Measurements from ENCODE around the gene GPR153. TPM values are rescaled to one million over a fixed set of nuclear protein-coding genes. Genes with fewer than 3 reads are reported as not detected.

Gene GPR153
- polyA plus RNA-seq, 1 experiment: 4.7 TPM

DNA sequence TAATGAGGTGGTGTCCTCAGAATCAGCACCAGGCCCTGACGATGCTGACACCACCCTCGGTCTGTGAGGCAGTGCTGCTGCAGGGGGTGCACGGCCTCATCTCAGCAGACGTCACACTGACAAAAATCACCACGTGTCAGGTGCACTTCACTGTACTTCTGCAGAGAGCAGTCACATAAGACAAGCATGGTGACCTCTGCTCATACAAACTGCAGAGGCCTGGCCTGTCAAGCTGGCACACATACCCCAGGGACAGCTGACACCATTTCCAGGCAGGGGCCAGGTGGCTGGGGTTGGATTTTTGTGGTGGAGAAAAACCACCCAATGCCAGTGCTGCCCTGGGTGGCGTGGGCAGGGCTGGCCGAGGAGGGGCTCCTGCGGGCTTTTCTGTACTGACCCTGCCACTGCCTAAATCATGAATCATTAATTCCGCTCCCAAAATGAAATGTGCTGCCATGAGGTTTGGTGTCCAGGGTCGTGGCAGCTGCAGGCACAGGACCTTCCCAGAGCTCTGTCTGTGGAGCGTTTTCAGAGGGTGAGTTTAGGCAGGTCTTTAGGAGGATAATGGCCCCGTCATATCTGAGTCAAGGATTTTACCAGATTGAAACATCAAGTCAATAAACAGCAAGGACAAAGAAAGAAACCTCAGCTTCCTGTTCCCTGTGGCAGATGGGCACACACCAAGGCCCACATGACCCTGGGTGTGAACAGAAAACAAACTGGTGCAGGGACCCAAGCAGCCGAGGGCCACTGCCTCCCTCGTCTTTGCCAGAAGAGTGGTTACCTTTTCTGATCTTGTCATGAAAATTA lies 33.4 kb upstream of the GPR153 start:
- CTCF ChIA-PET: interaction anchor here (0.6 kb wide), 1 partner anchor 10 kb away, joined by 4 read pairs; no protein-coding TSS in a partner anchor
- TF ChIP-seq CTCF (IDR thresholded peaks at IDR 0.05; ENCODE audit: low read depth, low read length): no peak
- Histone ChIP-seq H3K9me3 (ENCODE audit: control insufficient read depth, insufficient read depth, low read length) (no peaks in the 10 kb centered on the region), H3K27ac (ENCODE audit: low read depth, low read length) (no peak overlapping the region), H3K4me3 (ENCODE audit: low read depth, low read length) (no peak overlapping the region), H3K27me3 (ENCODE audit: control insufficient read depth, insufficient read depth, low read length) (no peaks in the 10 kb centered on the region)
- POLR2A ChIA-PET: no interaction called here
- no peak for DNase-seq (ENCODE audit: low read depth, low spot score)

DNA sequence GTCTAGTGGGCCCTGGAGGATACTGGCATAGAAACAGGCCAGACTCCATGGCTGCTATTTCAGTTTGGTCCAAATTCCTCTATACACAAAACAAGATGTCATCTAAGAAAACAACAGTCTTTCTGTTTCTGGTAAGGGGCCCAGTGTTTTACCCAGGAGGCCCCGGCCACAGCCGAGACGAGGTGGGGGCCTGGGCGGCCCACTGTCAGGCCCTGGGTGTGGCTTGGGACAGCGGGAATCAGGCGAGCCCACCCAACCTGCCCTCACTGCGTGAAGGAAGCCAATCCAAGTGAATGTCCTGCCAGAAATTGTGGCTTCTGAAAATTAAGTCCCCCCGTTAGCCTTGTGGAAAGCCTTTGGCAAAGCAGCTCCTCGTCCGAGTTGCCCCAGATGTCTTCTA lies 31.2 kb upstream of the GPR153 start:
- DNase-seq (ENCODE audit: low read depth, low spot score): no peak
- Histone ChIP-seq H3K27me3 (ENCODE audit: control insufficient read depth, insufficient read depth, low read length) (no peaks in the 10 kb centered on the region), H3K27ac (ENCODE audit: low read depth, low read length) (no peak overlapping the region), H3K9me3 (ENCODE audit: control insufficient read depth, insufficient read depth, low read length) (no peaks in the 10 kb centered on the region; the same call in 1 of the 2 replicates), H3K4me3 (ENCODE audit: low read depth, low read length) (no peak overlapping the region)
- ChIA-PET CTCF (no interaction called here), POLR2A (no interaction called here)
- TF ChIP-seq CTCF (IDR thresholded peaks at IDR 0.05; ENCODE audit: low read depth, low read length): no peak

GRCh38 chr1:6288665-6289064 lies 27.8 kb upstream of the GPR153 start:
- ChIA-PET POLR2A (no interaction called here), CTCF (no interaction called here)
- DNase-seq (ENCODE audit: low read depth, low spot score): no peak
- Histone ChIP-seq H3K9me3 (ENCODE audit: control insufficient read depth, insufficient read depth, low read length) (no peaks in the 10 kb centered on the region; the same call in 1 of the 2 replicates), H3K4me3 (ENCODE audit: low read depth, low read length) (no peak overlapping the region), H3K27ac (ENCODE audit: low read depth, low read length) (no peak overlapping the region), H3K27me3 (ENCODE audit: control insufficient read depth, insufficient read depth, low read length) (no peaks in the 10 kb centered on the region)
- no peak for TF ChIP-seq CTCF (IDR thresholded peaks at IDR 0.05; ENCODE audit: low read depth, low read length)

GRCh38 chr1:6288026-6288425 lies 27.1 kb upstream of the GPR153 start:
- Histone ChIP-seq H3K4me3 (ENCODE audit: low read depth, low read length) (no peak overlapping the region), H3K27ac (ENCODE audit: low read depth, low read length) (no peak overlapping the region), H3K27me3 (ENCODE audit: control insufficient read depth, insufficient read depth, low read length) (no peaks in the 10 kb centered on the region), H3K9me3 (ENCODE audit: control insufficient read depth, insufficient read depth, low read length) (no peaks in the 10 kb centered on the region; the same call in 1 of the 2 replicates)
- TF ChIP-seq CTCF (IDR thresholded peaks at IDR 0.05; ENCODE audit: low read depth, low read length): no peak
- ChIA-PET POLR2A (no interaction called here), CTCF (no interaction called here)
- DNase-seq (ENCODE audit: low read depth, low spot score): no peak

DNA sequence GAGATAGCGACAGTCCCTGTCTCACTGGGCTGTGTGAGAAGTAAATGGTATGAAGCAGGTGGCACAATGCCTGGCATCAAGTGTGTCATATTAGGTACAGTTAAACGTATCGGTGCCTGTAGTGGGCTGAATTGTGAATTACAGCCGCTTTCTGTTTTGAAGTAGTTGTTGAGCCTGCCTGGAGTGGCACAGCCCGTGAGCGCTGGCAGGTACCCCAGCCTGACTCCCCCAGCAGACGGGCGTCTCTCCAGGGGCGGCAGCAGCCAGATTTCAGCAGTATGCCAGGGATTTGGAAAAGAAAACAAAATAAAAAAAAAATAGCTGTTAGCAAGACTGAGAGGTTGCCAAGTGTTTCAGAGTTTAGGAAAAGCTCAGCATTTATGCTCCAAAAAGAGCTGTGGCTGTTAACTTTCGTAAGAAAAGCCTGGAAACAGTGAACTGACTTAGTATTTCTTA lies 26.6 kb upstream of the GPR153 start:
- H3K4me3 ChIP-seq (ENCODE audit: low read depth, low read length): no peak overlapping the region
- DNase-seq (ENCODE audit: low read depth, low spot score): no peak
- H3K27me3 ChIP-seq (ENCODE audit: control insufficient read depth, insufficient read depth, low read length): no peaks in the 10 kb centered on the region
- no peak overlapping the region for H3K27ac ChIP-seq (ENCODE audit: low read depth, low read length)
- POLR2A ChIA-PET: no interaction called here
- no peak for TF ChIP-seq CTCF (IDR thresholded peaks at IDR 0.05; ENCODE audit: low read depth, low read length)
- CTCF ChIA-PET: interaction anchor here (1.0 kb wide), 1 partner anchor 151 kb away, joined by 3 read pairs; no protein-coding TSS in a partner anchor
- H3K9me3 ChIP-seq (ENCODE audit: control insufficient read depth, insufficient read depth, low read length): no peaks in the 10 kb centered on the region; the same call in 1 of the 2 replicates
